DOHH2 (cell line): ENCODE data around the gene PIP4K2A.
A peak's percentile ranks its signal among the peaks of the same experiment; 100 is the strongest.

Experiments
- H3F3A ChIP-seq: fragments of 200-600 bp; sonication (generic), shearing (Covaris generic); 2 replicates; pipeline ENCODE4 v1.6.0; 2016; ENCODE audit warnings: antibody characterized with exemption, mild to moderate bottlenecking; ENCODE audit not compliant: control insufficient read depth, insufficient read depth
- H3K27ac ChIP-seq: fragments of 200-600 bp; sonication (generic); 2 replicates; pipeline ENCODE4 v1.5.1; 2014; ENCODE audit warnings: low read depth, mild to moderate bottlenecking, low read length, moderate library complexity
- H3K27me3 ChIP-seq: fragments of 200-600 bp; sonication (generic); 2 replicates; pipeline ENCODE4 v1.6.1; 2014; ENCODE audit warnings: mild to moderate bottlenecking, low read length, mixed read lengths; ENCODE audit not compliant: control insufficient read depth
- H3K36me3 ChIP-seq: fragments of 200-600 bp; sonication (generic); 2 replicates; pipeline ENCODE4 v1.6.1; 2014; ENCODE audit warnings: mild to moderate bottlenecking, low read length, moderate library complexity, mixed read lengths; ENCODE audit not compliant: control insufficient read depth
- H3K4me1 ChIP-seq: fragments of 200-600 bp; sonication (generic); 2 replicates; pipeline ENCODE4 v1.6.1; 2014; ENCODE audit warnings: mild to moderate bottlenecking, low read length, mixed read lengths; ENCODE audit not compliant: control insufficient read depth
- H3K4me2 ChIP-seq: fragments of 200-600 bp; sonication (generic); 2 replicates; pipeline ENCODE4 v1.6.0; 2014; ENCODE audit warnings: mild to moderate bottlenecking, low read length, moderate library complexity
- H3K4me3 ChIP-seq: fragments of 200-600 bp; sonication (generic); 2 replicates; pipeline ENCODE4 v1.5.1; 2014; ENCODE audit warnings: mild to moderate bottlenecking, low read length, mixed read lengths
- H3K79me2 ChIP-seq: fragments of 200-600 bp; sonication (generic); 2 replicates; pipeline ENCODE4 v1.6.1; 2014; ENCODE audit warnings: mild to moderate bottlenecking, low read length, mixed read lengths; ENCODE audit not compliant: control insufficient read depth
- H3K9me2 ChIP-seq: fragments of 200-600 bp; sonication (generic); replicated peaks from 2 replicates; pipeline ENCODE4 v1.6.1; 2014; ENCODE audit warnings: mild to moderate bottlenecking, low read length, mixed read lengths; ENCODE audit not compliant: control insufficient read depth
- H3K9me3 ChIP-seq: fragments of 200-600 bp; sonication (generic); 2 replicates; pipeline ENCODE4 v1.6.1; 2014; ENCODE audit warnings: antibody characterized with exemption, low read length, mixed read lengths; ENCODE audit not compliant: control insufficient read depth, insufficient read depth
- H4K20me1 ChIP-seq: fragments of 200-600 bp; sonication (generic); 2 replicates; pipeline ENCODE4 v1.6.0; 2014; ENCODE audit warnings: low read depth, mild to moderate bottlenecking, antibody characterized with exemption, low read length, moderate library complexity; ENCODE audit not compliant: control insufficient read depth, insufficient read depth
- EZH2phosphoT487 ChIP-seq: fragments of 200-600 bp; sonication (generic); IDR thresholded peaks from 2 replicates; pipeline ENCODE4 v1.6.1; 2017; ENCODE audit warnings: borderline replicate concordance, mild to moderate bottlenecking, antibody characterized with exemption, low read length, moderate library complexity, mixed read lengths
- TF ChIP-seq, protein P1 (sequence below): fragments of 200-600 bp; sonication (generic); IDR thresholded peaks from one replicate; pipeline ENCODE4 v1.5.1; 2014; ENCODE audit warnings: antibody characterized with exemption, mild to moderate bottlenecking, low read depth, low read length; ENCODE audit not compliant: poor library complexity, severe bottlenecking

The PIP4K2A gene

GRCh38 chr10:22727663-22728062 is 13.3 kb upstream of the PIP4K2A start:
- Histone ChIP-seq H3K27me3 (peaks cover 41% of the 10 kb centered on the region), H3K4me2 (no peak overlapping the region), H3K9me3 (no peaks in the 10 kb centered on the region), H3F3A (no peaks in the 10 kb centered on the region), H4K20me1 (no peaks in the 10 kb centered on the region), H3K4me3 (no peak overlapping the region), H3K36me3 (no peaks in the 10 kb centered on the region), H3K79me2 (no peaks in the 10 kb centered on the region), H3K27ac (no peak overlapping the region), H3K9me2 (no peaks in the 10 kb centered on the region), H3K4me1 (peaks cover 33% of the 10 kb centered on the region)
- no peak for TF ChIP-seq EZH2phosphoT487
- TF ChIP-seq, protein P1, sequence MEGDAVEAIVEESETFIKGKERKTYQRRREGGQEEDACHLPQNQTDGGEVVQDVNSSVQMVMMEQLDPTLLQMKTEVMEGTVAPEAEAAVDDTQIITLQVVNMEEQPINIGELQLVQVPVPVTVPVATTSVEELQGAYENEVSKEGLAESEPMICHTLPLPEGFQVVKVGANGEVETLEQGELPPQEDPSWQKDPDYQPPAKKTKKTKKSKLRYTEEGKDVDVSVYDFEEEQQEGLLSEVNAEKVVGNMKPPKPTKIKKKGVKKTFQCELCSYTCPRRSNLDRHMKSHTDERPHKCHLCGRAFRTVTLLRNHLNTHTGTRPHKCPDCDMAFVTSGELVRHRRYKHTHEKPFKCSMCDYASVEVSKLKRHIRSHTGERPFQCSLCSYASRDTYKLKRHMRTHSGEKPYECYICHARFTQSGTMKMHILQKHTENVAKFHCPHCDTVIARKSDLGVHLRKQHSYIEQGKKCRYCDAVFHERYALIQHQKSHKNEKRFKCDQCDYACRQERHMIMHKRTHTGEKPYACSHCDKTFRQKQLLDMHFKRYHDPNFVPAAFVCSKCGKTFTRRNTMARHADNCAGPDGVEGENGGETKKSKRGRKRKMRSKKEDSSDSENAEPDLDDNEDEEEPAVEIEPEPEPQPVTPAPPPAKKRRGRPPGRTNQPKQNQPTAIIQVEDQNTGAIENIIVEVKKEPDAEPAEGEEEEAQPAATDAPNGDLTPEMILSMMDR, result no peak

DNA sequence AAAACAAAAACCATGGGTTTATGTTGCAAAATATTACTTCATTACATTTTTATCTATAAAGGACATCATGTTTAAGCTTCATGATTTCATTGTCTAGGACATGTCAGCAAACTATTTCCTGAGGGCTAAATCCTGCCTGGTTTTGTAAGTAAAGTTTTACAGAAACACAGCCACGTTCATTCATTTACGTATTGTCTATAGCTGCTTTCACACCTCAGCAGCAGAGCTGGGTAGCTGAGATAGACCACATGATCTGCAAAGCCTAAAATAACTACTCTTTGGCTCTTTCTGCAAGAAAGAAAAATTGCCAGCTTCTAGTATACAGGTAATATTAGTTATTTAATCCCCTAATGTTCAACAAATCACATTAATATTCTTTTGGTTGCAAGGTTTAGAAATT is 12.7 kb upstream of the PIP4K2A start:
- Histone ChIP-seq H3K27me3 (peaks cover 45% of the 10 kb centered on the region), H3K4me1 (peaks cover 35% of the 10 kb centered on the region), H3K9me3 (no peaks in the 10 kb centered on the region), H3K9me2 (no peaks in the 10 kb centered on the region), H3K36me3 (no peaks in the 10 kb centered on the region), H3K4me3 (no peak overlapping the region), H4K20me1 (no peaks in the 10 kb centered on the region), H3K79me2 (no peaks in the 10 kb centered on the region), H3K4me2 (no peak overlapping the region), H3F3A (no peaks in the 10 kb centered on the region), H3K27ac (no peak overlapping the region)
- TF ChIP-seq, protein P1, result no peak
- no peak for TF ChIP-seq EZH2phosphoT487

GRCh38 chr10:22724773-22725172 is 10.4 kb upstream of the PIP4K2A start:
- H3K9me2 ChIP-seq, result no peaks in the 10 kb centered on the region
- peaks cover 35% of the 10 kb centered on the region for H3K4me1 ChIP-seq
- H3K36me3 ChIP-seq, result no peaks in the 10 kb centered on the region
- no peaks in the 10 kb centered on the region for H3F3A ChIP-seq
- TF ChIP-seq, protein P1, result no peak
- TF ChIP-seq EZH2phosphoT487, result no peak
- no peaks in the 10 kb centered on the region for H3K79me2 ChIP-seq
- H3K9me3 ChIP-seq, result no peaks in the 10 kb centered on the region
- H3K4me3 ChIP-seq, result no peak overlapping the region
- peaks cover 45% of the 10 kb centered on the region for H3K27me3 ChIP-seq
- H3K4me2 ChIP-seq, result no peak overlapping the region
- no peak overlapping the region for H3K27ac ChIP-seq
- no peaks in the 10 kb centered on the region for H4K20me1 ChIP-seq

- no peak for TF ChIP-seq EZH2phosphoT487
- TF ChIP-seq, protein P1, result no peak
- no peak overlapping the region for H3K4me3 ChIP-seq
- no peaks in the 10 kb centered on the region for H3K9me2 ChIP-seq
- no peaks in the 10 kb centered on the region for H3F3A ChIP-seq
- no peaks in the 10 kb centered on the region for H4K20me1 ChIP-seq
- H3K4me2 ChIP-seq, result peak overlapping the region; percentile 44
- H3K27ac ChIP-seq, result no peak overlapping the region
- H3K9me3 ChIP-seq, result no peaks in the 10 kb centered on the region
- no peaks in the 10 kb centered on the region for H3K36me3 ChIP-seq
- H3K27me3 ChIP-seq, result peaks cover 45% of the 10 kb centered on the region
- no peaks in the 10 kb centered on the region for H3K79me2 ChIP-seq
- peaks cover 34% of the 10 kb centered on the region for H3K4me1 ChIP-seq
Observed at GRCh38 chr10:22723783-22724182, 9.4 kb upstream of the PIP4K2A start.
